Adrenal gland (tissue), 12 donors: ENCODE measurements around the gene PDIA2. TPM values are rescaled to one million over a fixed set of nuclear protein-coding genes. Genes with fewer than 3 reads are reported as not detected.
A peak's percentile ranks its signal among the peaks of the same experiment; 100 is the strongest.

Experiments used
- DNase-seq, 7 donors: peaks; one replicate each; pipeline ENCODE4 v3.0.0-alpha.2; 2019 to 2020
- H3K27ac ChIP-seq, 5 donors: fragments of 200-600 bp; sonication (generic) in 4 of 5; 1 replicate in 3 of 5; 2 replicates in 2 of 5; pipeline versions ENCODE4 v1.5.1 to v1.8.0; 2016 to 2020; ENCODE audit warnings: mild to moderate bottlenecking in 1 of 5
- H3K27me3 ChIP-seq: fragments of 200-600 bp; 2 replicates; pipeline ENCODE4 v1.8.0; 2021
- H3K36me3 ChIP-seq, 2 donors: fragments of 200-600 bp; replicated peaks in 1 of 2; 1 replicate in 1 of 2; 2 replicates in 1 of 2; pipeline versions ENCODE4 v1.5.1 to v1.8.0; 2018 to 2022
- H3K4me1 ChIP-seq, 2 donors: fragments of 200-600 bp; replicated peaks in 1 of 2; 1 replicate in 1 of 2; 2 replicates in 1 of 2; pipeline versions ENCODE4 v1.5.1 to v1.8.0; 2018 to 2021
- H3K4me3 ChIP-seq, 4 donors: fragments of 200-600 bp; sonication (generic) in 3 of 4; one replicate each; pipeline ENCODE4 v1.5.1; 2016 to 2018
- H3K9me3 ChIP-seq, 3 donors: fragments of 200-600 bp; sonication (generic) in 1 of 3; replicated peaks in 1 of 3; 1 replicate in 2 of 3; 2 replicates in 1 of 3; pipeline versions ENCODE4 v1.5.1 to v1.8.0; 2016 to 2021
- POLR2A ChIP-seq, 2 donors: fragments of 450-650 bp; IDR thresholded peaks; one replicate each; pipeline ENCODE4 v1.6.1; 2017; ENCODE audit warnings: antibody characterized with exemption in 2 of 2, mild to moderate bottlenecking in 2 of 2, moderate library complexity in 1 of 2
- WGBS, 4 donors: extraction: QIAGEN DNeasy Blood & Tissue Kit in 2 of 4; methylation state at CpG; one replicate each; pipeline versions ENCODE4 v1.1.5 to v1.1.7; 2013 to 2017; 5-methylcytosine and 5-hydroxymethylcytosine counted together
- intact Hi-C, 2 donors: fragments of 100-400 bp; cut with DNase I; formaldehyde crosslinking; loops; one replicate each; pipeline versions ENCODE4 v1.14.1 to v1.15.0; 2022 to 2023
- polyA plus RNA-seq, 3 donors: library from polyadenylated mRNA; stranded (reverse); fragments of 200-250 nt in 2 of 3; fragments of 350-450 nt in 1 of 3; fragmentation: Illumina TruSeq in 1 of 3; extraction: RNeasy Lipid Tissue Mini Kit (QIAGEN cat#74804) in 1 of 3; gene quantifications; one replicate each; pipeline ENCODE4 v1.2.3, GENCODE V29; 2013 to 2014
- total RNA-seq, 9 donors: library from RNA; depleted of rRNA in 4 of 9; stranded (reverse); fragments of >200 nt in 4 of 9; fragments of 120-200 nt in 1 of 9; fragmentation: NEBNext Ultra II Directional in 1 of 9; extraction: Animal tissue kit (Norgen Biotek cat#: 25700) in 1 of 9; gene quantifications; one replicate each; pipeline versions ENCODE4 v1.1.0 to v1.2.4, GENCODE V29; 2013 to 2023
- TF ChIP-seq, protein P1 (sequence below), 6 experiments: fragments of 450-650 bp in 4 of 6; fragments of 200-600 bp in 2 of 6; sonication (generic) in 1 of 6; IDR thresholded peaks; 1 replicate in 5 of 6; 2 replicates in 1 of 6; pipeline versions ENCODE4 v1.5.1 to v1.8.0; 2016 to 2021; ENCODE audit warnings: antibody characterized with exemption in 6 of 6, mild to moderate bottlenecking in 2 of 6, moderate library complexity in 1 of 6
- donor health status: healthy with polysubstance abuse.
- donor health status: Bipolar disorder and iron deficiency.
- donor health status: DM: yes; HTN: yes; CAD: no.
- donor health status: DM: no; HTN: no; CAD: no.
- donor health status: DM: no; HTN: no; CAD: no.
- donor health status: DM: yes; HTN: yes; CAD: no.

PDIA2 gene
- total and polyA plus RNA-seq, 12 donors = 0.28 to 9.7 (median 0.86) TPM; not detected in 4

DNA sequence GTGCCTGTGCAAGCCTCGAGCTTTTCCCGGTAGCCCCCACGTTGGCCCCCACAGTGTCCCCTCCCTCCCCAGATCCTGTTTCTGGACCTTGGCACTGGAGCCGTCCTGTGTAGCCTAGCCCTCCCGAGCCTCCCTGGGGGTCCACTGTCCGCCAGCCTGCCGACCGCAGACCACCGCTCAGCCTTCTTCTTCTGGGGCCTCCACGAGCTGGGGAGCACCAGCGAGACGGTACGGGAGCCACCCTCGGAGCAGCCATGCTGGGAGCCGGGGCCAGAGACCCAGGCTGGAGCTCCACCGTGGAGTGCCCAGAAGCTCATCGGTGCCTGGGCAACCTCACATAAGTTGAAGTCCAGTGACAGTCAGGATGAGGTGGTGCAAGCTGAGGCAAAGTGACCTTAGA lies 19.0 kb upstream of the PDIA2 start:
- no peak overlapping the region for H3K4me3 ChIP-seq
- no peaks in the 10 kb centered on the region for H3K27me3 ChIP-seq
- H3K4me1 ChIP-seq = no peaks in the 10 kb centered on the region
- H3K9me3 ChIP-seq = no peaks in the 10 kb centered on the region
- H3K27ac ChIP-seq = no peak overlapping the region
- no peak for TF ChIP-seq POLR2A (IDR thresholded peaks at IDR 0.05)
- TF ChIP-seq, protein P1, sequence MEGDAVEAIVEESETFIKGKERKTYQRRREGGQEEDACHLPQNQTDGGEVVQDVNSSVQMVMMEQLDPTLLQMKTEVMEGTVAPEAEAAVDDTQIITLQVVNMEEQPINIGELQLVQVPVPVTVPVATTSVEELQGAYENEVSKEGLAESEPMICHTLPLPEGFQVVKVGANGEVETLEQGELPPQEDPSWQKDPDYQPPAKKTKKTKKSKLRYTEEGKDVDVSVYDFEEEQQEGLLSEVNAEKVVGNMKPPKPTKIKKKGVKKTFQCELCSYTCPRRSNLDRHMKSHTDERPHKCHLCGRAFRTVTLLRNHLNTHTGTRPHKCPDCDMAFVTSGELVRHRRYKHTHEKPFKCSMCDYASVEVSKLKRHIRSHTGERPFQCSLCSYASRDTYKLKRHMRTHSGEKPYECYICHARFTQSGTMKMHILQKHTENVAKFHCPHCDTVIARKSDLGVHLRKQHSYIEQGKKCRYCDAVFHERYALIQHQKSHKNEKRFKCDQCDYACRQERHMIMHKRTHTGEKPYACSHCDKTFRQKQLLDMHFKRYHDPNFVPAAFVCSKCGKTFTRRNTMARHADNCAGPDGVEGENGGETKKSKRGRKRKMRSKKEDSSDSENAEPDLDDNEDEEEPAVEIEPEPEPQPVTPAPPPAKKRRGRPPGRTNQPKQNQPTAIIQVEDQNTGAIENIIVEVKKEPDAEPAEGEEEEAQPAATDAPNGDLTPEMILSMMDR (IDR thresholded peaks at IDR 0.05) = no peak
- H3K36me3 ChIP-seq = peaks cover 0 to 63% of the 10 kb centered on the region in 2 donors
- intact Hi-C loops = no loop called here
- no peak for DNase-seq
- WGBS, 4 donors = 92 to 98% (median 93%) methylated on average over 10 to 17 of the region's 17 CpGs

DNA sequence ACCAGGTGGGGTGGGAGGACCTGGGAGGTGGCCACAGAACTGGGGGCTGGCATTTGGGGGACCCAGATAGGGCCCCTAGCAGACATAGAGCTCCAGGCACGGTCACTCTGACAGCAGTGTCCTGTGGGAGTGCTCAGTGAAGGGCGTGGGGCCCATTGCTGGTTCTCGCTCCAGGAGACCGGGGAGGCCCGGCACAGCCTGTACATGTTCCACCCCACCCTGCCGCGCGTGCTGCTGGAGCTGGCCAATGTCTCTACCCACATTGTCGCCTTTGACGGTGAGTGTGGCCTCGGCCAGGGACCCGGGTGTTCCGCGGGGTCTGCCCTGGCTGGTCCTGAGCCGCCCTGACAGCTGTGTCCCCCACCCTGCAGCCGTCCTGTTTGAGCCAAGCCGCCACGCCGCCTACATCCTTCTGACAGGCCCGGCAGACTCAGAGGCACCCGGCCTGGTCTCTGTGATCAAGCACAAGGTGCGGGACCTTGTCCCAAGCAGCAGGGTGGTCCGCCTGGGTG lies 18.5 kb upstream of the PDIA2 start:
- H3K27ac ChIP-seq = no peak overlapping the region
- TF ChIP-seq, protein P1 (IDR thresholded peaks at IDR 0.05) = no peak
- no peak for TF ChIP-seq POLR2A (IDR thresholded peaks at IDR 0.05)
- intact Hi-C loops = no loop called here
- no peaks in the 10 kb centered on the region for H3K9me3 ChIP-seq
- peaks cover 0 to 58% of the 10 kb centered on the region in 2 donors for H3K36me3 ChIP-seq
- H3K4me1 ChIP-seq = no peaks in the 10 kb centered on the region
- DNase-seq = no peak
- 91 to 100% (median 96%) methylated on average over 1 to 23 of the region's 23 CpGs for WGBS, 4 donors
- H3K4me3 ChIP-seq = no peak overlapping the region
- no peaks in the 10 kb centered on the region for H3K27me3 ChIP-seq

DNA sequence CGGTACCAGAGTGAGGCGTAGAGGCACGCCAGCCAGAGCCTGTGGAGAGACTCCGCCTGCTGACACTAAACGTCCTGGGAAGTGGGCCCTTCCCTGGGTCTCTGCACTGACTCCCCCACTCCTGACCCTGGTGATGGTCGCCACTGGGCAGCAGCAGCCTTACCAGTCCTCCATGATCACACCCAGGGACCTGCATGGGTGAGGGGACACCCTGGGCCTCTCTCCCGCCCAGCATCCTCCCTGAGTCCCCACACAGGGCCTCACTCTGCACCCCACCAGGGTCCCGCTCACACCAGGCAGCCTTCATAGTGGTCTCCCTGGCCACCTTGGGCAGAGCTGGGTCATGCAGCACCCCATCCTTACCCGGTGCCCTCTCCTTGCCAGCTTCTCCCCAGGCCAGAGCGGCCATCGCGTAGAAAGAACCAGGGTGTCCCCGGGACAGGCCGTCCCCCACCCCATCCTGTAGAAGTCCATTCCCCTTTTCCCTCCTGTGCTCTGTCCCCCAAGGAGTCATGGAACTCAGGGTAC lies 17.9 kb upstream of the PDIA2 start:
- intact Hi-C loops = no loop called here
- peak overlapping the region in 1 of 5 donors; percentile 40 for H3K27ac ChIP-seq
- DNase-seq = no peak
- no peaks in the 10 kb centered on the region for H3K4me1 ChIP-seq
- 89 to 95% (median 91%) methylated on average over 13 to 14 of the region's 14 CpGs for WGBS, 4 donors
- no peak overlapping the region for H3K4me3 ChIP-seq
- no peaks in the 10 kb centered on the region for H3K27me3 ChIP-seq
- TF ChIP-seq, protein P1 (IDR thresholded peaks at IDR 0.05) = no peak
- TF ChIP-seq POLR2A (IDR thresholded peaks at IDR 0.05) = no peak
- peaks cover 0 to 52% of the 10 kb centered on the region in 2 donors for H3K36me3 ChIP-seq
- H3K9me3 ChIP-seq = no peaks in the 10 kb centered on the region

DNA sequence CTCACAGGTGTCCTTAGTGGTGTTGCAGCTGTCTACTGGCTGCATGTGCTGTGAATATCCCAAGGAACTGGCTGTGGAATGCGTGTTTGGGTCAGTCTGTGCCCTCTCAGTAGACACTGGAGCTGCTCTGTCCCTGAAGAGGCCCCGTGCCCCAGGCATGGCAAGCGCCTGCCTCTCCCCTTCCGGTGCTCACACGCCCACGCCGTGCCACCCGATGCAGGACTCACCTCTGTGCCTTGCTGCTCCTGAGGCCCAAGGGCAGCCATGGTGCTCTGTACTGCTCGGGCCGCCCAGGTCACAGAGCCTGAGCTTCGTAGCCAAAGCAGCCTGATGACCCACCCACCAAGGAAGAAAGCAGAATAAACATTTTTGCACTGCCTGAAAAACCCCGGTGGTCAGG lies 17.3 kb upstream of the PDIA2 start:
- Histone ChIP-seq H3K27me3 (no peaks in the 10 kb centered on the region), H3K4me3 (no peak overlapping the region), H3K36me3 (peaks cover 0 to 46% of the 10 kb centered on the region in 2 donors), H3K4me1 (no peaks in the 10 kb centered on the region), H3K27ac (peak overlapping the region in 1 of 5 donors; percentile 40), H3K9me3 (no peaks in the 10 kb centered on the region)
- no peak for DNase-seq
- intact Hi-C loops = no loop called here
- 36 to 70% (median 52%) methylated on average over 4 to 12 of the region's 12 CpGs for WGBS, 4 donors
- TF ChIP-seq, protein P1 (IDR thresholded peaks at IDR 0.05) = no peak
- no peak for TF ChIP-seq POLR2A (IDR thresholded peaks at IDR 0.05)
